NCI-H2196 (cell line): ENCODE data around the gene ARID1B.

Experiments
- DNase-seq: peaks from one replicate; lab custom pipeline; 2025; ENCODE audit not compliant: unreplicated experiment; lab: John Stamatoyannopoulos, UW

Gene ARID1B

GRCh38 chr6:157116426-157116825 is 339.2 kb downstream of the ARID1B start:
- DNase-seq, result no peak

- DNase-seq, result no peak
These were observed 340.4 kb downstream of the ARID1B start for GRCh38 chr6:157117431-157118095.

- no peak for DNase-seq
These were observed 342.4 kb downstream of the ARID1B start for GRCh38 chr6:157119502-157120027.

GRCh38 chr6:157120534-157121232 is 343.5 kb downstream of the ARID1B start:
- DNase-seq, result no peak

GRCh38 chr6:157121897-157122296 is 344.7 kb downstream of the ARID1B start:
- DNase-seq, result no peak

- DNase-seq, result no peak
These were observed 346.1 kb downstream of the ARID1B start for GRCh38 chr6:157123234-157123633.

- DNase-seq, result no peak
These were observed 347.5 kb downstream of the ARID1B start for GRCh38 chr6:157124485-157125254.

- no peak for DNase-seq
These were observed 348.4 kb downstream of the ARID1B start for GRCh38 chr6:157125531-157125930.

- DNase-seq, result no peak
These were observed 349.3 kb downstream of the ARID1B start for GRCh38 chr6:157126183-157127098.

GRCh38 chr6:157128235-157128775 is 351.1 kb downstream of the ARID1B start:
- no peak for DNase-seq

GRCh38 chr6:157131250-157131649 is 354.1 kb downstream of the ARID1B start:
- no peak for DNase-seq

GRCh38 chr6:157133856-157134255 is 356.7 kb downstream of the ARID1B start:
- DNase-seq, result no peak

GRCh38 chr6:157134402-157135047 is 357.3 kb downstream of the ARID1B start:
- no peak for DNase-seq

GRCh38 chr6:157135691-157136090 is 358.5 kb downstream of the ARID1B start:
- DNase-seq, result no peak

GRCh38 chr6:157137501-157137900 is 360.3 kb downstream of the ARID1B start:
- no peak for DNase-seq

GRCh38 chr6:157139054-157139708 is 362.0 kb downstream of the ARID1B start:
- DNase-seq, result no peak

GRCh38 chr6:157143171-157143889 is 366.2 kb downstream of the ARID1B start:
- DNase-seq, result no peak

GRCh38 chr6:157143890-157144798 is 367.0 kb downstream of the ARID1B start:
- DNase-seq, result no peak
